ENCODE results near the gene KASH5. TPM values are rescaled to one million over a fixed set of nuclear protein-coding genes. Genes with fewer than 3 reads are reported as not detected.

KASH5 gene
- total RNA-seq, 1 donor from 2014 or later = not detected

DNA sequence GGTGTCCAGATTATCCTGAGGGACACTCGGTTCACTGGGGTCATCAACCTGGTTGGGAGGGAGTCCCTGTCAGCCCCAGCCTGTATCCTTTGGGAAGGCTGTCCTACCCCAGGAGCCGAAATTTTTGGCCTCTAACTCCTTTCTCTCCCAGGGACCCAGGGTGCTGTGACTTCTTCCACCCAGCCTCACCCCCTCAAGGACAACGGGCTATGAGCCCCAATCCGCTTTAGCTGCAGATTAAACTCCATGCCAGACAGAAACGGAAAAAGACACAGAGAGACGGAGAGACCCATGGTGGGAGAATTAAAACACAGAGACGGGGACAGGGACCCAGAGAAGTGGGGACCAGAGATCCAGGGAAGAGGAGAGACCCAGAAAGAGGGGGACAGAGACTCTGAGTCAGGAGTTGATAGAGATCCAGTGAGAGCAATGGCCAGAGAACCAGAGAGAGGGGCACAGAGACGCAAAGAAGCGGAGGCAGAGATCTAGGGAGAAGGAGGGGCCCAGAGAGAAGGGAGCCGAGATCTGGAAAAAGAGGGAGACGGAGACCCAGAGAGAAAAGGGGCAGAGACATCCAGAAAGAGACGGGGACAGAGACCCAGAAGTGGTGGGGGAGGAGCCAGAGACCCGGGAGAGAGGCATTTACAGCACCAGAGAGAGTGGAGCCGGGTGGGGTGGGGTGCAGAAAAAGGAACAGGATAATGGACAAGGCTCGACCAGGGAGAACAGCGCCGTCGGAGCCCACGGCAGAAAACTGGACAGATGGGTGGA, 52.6 kb downstream of the KASH5 start:
- Mint-ChIP-seq H3K9me3 (no peaks in the 10 kb centered on the region), H3K27ac (no peak overlapping the region)

DNA sequence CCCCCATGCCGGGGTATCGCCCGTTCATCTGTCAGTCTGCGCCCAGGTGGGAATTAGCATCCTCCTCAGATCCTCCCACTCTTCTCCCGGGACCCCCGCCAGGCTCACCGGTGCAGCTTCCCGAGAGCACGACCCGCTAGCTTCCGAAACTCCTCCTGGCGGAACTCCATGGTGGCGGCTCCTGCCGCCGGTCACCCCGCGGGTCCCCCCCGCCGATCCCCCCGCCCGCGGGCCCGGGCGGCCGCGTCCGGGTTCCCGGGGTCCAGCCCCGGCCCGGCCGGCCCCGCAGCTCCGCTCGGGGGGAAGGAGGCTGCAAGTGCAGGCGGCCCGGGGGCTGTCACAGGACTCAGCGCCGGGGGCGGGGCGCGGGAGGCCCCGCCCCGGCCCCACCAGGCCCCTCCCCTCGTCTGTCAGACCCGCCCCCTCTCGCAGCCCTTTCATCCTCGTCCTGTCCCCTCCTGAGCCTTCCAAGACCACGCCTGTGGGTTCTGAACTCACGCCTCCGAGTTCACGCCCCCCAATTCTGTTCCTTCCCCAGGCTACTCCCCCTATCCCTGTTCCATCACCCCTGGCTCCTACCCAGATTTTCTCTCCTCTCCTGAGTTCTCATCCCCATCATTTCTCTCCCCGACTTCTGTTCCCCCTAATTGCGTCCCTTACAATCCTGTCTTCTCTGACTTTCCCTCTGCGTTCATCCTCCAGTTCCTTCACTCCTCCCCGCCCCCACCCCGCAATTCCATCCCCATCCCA, 53.3 kb downstream of the KASH5 start, which contains the start of gene SLC17A7:
TSS of gene SLC17A7 (minus strand) at position 318 of the 750 bp plus-strand sequence. CDS start at position 170, 148 bp downstream.
- TF ChIP-seq, protein P1, sequence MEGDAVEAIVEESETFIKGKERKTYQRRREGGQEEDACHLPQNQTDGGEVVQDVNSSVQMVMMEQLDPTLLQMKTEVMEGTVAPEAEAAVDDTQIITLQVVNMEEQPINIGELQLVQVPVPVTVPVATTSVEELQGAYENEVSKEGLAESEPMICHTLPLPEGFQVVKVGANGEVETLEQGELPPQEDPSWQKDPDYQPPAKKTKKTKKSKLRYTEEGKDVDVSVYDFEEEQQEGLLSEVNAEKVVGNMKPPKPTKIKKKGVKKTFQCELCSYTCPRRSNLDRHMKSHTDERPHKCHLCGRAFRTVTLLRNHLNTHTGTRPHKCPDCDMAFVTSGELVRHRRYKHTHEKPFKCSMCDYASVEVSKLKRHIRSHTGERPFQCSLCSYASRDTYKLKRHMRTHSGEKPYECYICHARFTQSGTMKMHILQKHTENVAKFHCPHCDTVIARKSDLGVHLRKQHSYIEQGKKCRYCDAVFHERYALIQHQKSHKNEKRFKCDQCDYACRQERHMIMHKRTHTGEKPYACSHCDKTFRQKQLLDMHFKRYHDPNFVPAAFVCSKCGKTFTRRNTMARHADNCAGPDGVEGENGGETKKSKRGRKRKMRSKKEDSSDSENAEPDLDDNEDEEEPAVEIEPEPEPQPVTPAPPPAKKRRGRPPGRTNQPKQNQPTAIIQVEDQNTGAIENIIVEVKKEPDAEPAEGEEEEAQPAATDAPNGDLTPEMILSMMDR (IDR thresholded peaks at IDR 0.05; ENCODE audit: unreplicated experiment) = no peak
- H3K9me3 Mint-ChIP-seq = no peaks in the 10 kb centered on the region
- peak within 1 kb of the TSS; percentile 75 for H3K4me3 Mint-ChIP-seq
- H3K27me3 Mint-ChIP-seq (ENCODE audit: low read depth) = peaks cover 68% of the 10 kb centered on the region
- no peaks in the 10 kb centered on the region for H3K36me3 Mint-ChIP-seq
- peaks cover 20% of the 10 kb centered on the region for H3K4me1 Mint-ChIP-seq
- no peak within 1 kb of the TSS for H3K27ac Mint-ChIP-seq
- no peak for DNase-seq (ENCODE audit: low spot score in 2 of 2, unreplicated experiment in 2 of 2)

More for the DNA sequence above, 52.6 kb downstream of the KASH5 start:
- no peaks in the 10 kb centered on the region for H3K36me3 Mint-ChIP-seq
- H3K4me1 Mint-ChIP-seq = peaks cover 20% of the 10 kb centered on the region
- peak overlapping the region; percentile 44 for H3K4me3 Mint-ChIP-seq
- H3K27me3 Mint-ChIP-seq (ENCODE audit: low read depth) = peaks cover 76% of the 10 kb centered on the region
- TF ChIP-seq, protein P1 (IDR thresholded peaks at IDR 0.05; ENCODE audit: unreplicated experiment) = no peak
- DNase-seq (ENCODE audit: low spot score in 2 of 2, unreplicated experiment in 2 of 2) = no peak

DNA sequence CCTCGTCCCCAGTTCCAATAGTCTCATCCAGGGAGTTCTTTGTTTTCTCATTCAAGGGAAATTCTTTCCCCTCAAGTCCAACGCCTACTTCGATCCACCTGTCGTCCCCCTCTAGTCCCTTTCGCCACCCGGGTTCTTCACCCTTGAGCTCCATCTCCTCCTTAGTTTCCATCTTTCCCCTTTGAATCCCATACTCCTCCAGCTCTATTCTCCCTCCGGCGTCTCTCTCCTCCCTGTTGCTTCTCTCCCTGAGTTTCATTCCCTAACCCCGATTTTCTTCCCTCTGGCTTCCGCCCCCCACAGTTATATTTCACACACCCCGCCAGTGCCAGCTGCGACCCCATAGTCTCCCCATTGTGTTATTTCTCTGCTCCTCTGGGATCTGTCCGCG, 53.9 kb downstream of the KASH5 start:
- Mint-ChIP-seq H3K4me1 (peaks cover 18% of the 10 kb centered on the region), H3K36me3 (peaks cover 4% of the 10 kb centered on the region), H3K4me3 (peak overlapping the region; percentile 75), H3K9me3 (no peaks in the 10 kb centered on the region), H3K27me3 (ENCODE audit: low read depth) (peaks cover 63% of the 10 kb centered on the region), H3K27ac (no peak overlapping the region)
- TF ChIP-seq, protein P1 (IDR thresholded peaks at IDR 0.05; ENCODE audit: unreplicated experiment) = no peak
- no peak for DNase-seq (ENCODE audit: low spot score in 2 of 2, unreplicated experiment in 2 of 2)

DNA sequence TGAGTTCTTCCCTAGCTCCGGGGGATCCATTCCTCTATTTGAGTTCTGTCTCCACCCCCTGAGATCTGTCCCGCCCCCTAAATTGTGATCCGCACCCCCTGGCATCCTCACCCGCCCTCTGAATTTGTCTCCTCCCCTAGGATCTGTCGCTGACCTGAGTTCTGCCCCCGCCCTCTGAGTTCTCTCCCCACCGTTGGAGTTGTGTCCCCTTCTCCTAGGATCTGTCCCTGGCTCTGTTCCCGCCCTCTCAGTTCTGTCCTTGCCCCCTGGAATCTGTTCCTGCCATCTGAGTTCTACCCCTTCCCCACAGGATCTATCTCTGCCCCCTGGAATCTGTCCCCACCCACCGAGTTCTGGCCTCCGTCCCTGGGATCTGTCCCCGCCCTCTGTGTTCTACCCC, 54.3 kb downstream of the KASH5 start:
- Mint-ChIP-seq H3K36me3 (peaks cover 4% of the 10 kb centered on the region), H3K9me3 (no peaks in the 10 kb centered on the region), H3K4me1 (peaks cover 18% of the 10 kb centered on the region), H3K27ac (no peak overlapping the region), H3K4me3 (peak overlapping the region; percentile 75), H3K27me3 (ENCODE audit: low read depth) (peaks cover 59% of the 10 kb centered on the region)
- TF ChIP-seq, protein P1 (IDR thresholded peaks at IDR 0.05; ENCODE audit: unreplicated experiment) = no peak
- no peak for DNase-seq (ENCODE audit: low spot score in 2 of 2, unreplicated experiment in 2 of 2)

DNA sequence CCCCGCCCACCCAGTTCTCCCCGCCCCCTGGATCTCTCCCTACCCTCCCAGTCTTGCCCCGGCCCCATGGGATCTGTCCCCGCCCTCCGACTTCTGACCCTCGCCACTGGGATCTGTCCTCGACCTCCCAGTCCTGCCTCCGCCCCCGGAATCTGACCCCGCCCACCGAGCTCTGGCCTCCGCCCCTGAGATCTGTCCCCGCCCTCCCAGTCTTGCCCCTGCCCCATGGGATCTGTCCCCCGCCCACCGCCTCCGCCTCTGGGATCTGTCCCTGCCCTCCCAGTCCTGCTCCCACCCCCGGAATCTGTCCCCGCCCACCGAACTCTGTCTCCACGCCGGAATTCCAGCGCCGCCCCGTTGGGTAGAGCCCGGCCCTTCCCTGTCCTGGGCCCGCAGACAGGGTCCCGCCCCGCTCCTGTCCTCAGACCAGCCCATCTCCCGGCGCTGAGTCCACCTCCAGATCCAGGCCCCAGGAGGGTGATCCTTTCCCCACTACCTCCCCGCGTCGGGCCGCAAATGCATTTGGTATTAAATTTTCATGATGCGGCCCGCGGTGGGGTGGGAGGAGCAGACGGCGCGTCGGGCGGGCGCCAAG, 54.8 kb downstream of the KASH5 start:
- Mint-ChIP-seq H3K4me1 (peaks cover 18% of the 10 kb centered on the region), H3K4me3 (peak overlapping the region; percentile 75), H3K36me3 (peaks cover 4% of the 10 kb centered on the region), H3K9me3 (no peaks in the 10 kb centered on the region), H3K27ac (peak overlapping the region; percentile 61), H3K27me3 (ENCODE audit: low read depth) (peaks cover 53% of the 10 kb centered on the region)
- DNase-seq (ENCODE audit: low spot score in 2 of 2, unreplicated experiment in 2 of 2) = peak; percentile 73 to 76
- TF ChIP-seq, protein P1 (IDR thresholded peaks at IDR 0.05; ENCODE audit: unreplicated experiment) = no peak
